Regular cardiac myocyte (primary cell): ENCODE results near the gene TMEM250. TPM values are rescaled to one million over a fixed set of nuclear protein-coding genes. Genes with fewer than 3 reads are reported as not detected.

Experiments used
- total RNA-seq: library from RNA; depleted of rRNA; stranded (reverse); fragments of >200 nt; gene quantifications from 2 replicates; pipeline ENCODE4 v1.2.3, GENCODE V29; 2014

Gene TMEM250, protein sequence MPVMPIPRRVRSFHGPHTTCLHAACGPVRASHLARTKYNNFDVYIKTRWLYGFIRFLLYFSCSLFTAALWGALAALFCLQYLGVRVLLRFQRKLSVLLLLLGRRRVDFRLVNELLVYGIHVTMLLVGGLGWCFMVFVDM
- 58.1 and 60.6 TPM in 2 replicates for total RNA-seq

GRCh38 chr9:136118320-136119060, at the start of gene TMEM250:
Gene TMEM250 (minus strand): TSS chr9:136118875. CDS start chr9:136116900, 1,975 bp downstream.

DNA sequence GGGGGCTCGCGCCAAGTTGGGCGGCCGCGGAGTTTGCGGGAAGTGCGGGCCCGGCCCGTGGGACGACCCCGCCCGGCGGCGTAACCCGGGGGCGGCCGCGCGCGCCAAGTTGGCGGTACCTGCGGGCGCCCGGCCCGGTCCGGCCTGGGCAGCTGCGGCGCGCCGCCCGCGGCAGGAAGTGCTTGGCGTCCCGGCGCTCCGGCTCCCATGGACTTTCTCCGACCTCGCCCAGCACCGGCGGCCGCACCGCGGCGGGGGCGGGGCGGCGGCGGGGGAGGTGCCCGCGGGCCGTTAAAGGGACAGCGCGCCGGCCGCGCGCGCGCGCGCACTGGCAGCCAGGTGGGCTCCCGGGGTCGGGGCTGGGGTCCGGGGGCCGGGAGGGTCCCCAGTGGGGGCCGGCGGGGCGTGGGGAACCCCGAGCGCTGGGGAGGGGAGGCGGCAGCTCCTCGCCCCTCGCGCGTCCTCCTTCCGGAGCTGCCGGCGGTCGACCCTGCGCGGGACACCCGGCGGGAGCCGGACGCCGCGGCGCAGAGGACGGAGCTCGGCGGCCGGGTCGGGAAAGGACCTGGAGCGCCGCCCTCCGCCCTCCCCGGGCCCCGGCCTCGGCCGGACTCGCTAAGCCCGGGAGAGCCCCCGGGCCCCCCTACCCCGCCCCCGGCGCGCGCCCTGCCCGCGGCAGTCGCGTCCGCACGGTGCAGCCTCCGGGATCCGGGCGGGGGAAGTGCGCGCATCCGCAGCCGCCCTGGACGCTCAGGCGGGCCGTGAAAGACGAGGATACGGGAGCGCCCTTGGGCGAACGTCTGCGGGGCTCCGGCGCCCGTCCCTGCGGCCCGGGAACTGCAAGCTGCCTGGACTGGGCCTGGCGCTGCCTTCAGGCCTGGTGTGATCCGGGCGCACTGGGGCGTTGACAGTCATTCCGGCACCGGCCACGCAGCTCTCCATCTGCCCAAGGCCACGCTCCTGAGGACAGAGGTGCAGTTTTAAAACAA, 23.3 kb downstream of the TMEM250 start, which contains the start of gene NACC2:
NACC2 (minus strand) TSS at position 220 of the 989 bp plus-strand sequence. CDS start 44,768 bp downstream, outside the sequence.

Other genes with a start within 250 kb of the TMEM250 start
- 14.9 and 24.9 TPM in 2 replicates for gene CAMSAP1, start 211.3 kb downstream of the TMEM250 start, total RNA-seq
- gene UBAC1, start 157.5 kb downstream of the TMEM250 start, total RNA-seq, result 29.9 and 69.1 TPM in 2 replicates
- gene NACC2, start 23.6 kb downstream of the TMEM250 start, total RNA-seq, result 16.1 and 28.2 TPM in 2 replicates
- under 0.01 TPM in 1 of 2 replicates, not detected in the other for gene LHX3, start 86.3 kb upstream of the TMEM250 start, total RNA-seq
- gene QSOX2, start 126.9 kb upstream of the TMEM250 start, total RNA-seq, result 11.0 and 19.2 TPM in 2 replicates
- gene CCDC187, start 185.2 kb upstream of the TMEM250 start, total RNA-seq, result under 0.01 TPM in 2 replicates
- gene GPSM1, start 208.7 kb upstream of the TMEM250 start, total RNA-seq, result 31.6 and 40.1 TPM in 2 replicates
- gene DNLZ, start 244.9 kb upstream of the TMEM250 start, total RNA-seq, result 7.6 and 21.3 TPM in 2 replicates